Right ventricle myocardium superior (tissue), 1 donor: ENCODE data around the gene SMPDL3A. TPM values are rescaled to one million over a fixed set of nuclear protein-coding genes. Genes with fewer than 3 reads are reported as not detected.
A peak's percentile ranks its signal among the peaks of the same experiment; 100 is the strongest.

Experiments used
- ATAC-seq: fragments of 200-7000 bp; cut with Tn5 transposase; one replicate; pipeline ENCODE4 v1.9.1; 2020; ENCODE audit warnings: mild to moderate bottlenecking; ENCODE audit not compliant: poor library complexity
- DNase-seq: peaks from one replicate; pipeline ENCODE4 v3.0.0-alpha.2; 2020
- intact Hi-C: fragments of 100-400 bp; cut with DNase I; formaldehyde crosslinking; loops from one replicate; pipeline ENCODE4 v1.11.2; 2022
- total RNA-seq: library from RNA; stranded (reverse); fragmentation: NEBNext Ultra II Directional; extraction: Animal tissue kit (Norgen Biotek cat#: 25700); gene quantifications from one replicate; pipeline ENCODE4 v1.2.1, GENCODE V29; 2021
- donor health status: DM: no; HTN: yes; CAD: no; lungs with severe emphysema.

Gene SMPDL3A
- total RNA-seq, 1 donor from 2014 or later = 3.7 TPM

GRCh38 chr6:122770835-122771601 lies 18.0 kb upstream of the SMPDL3A start:
- ATAC-seq = no peak
- intact Hi-C loops = no loop called here
- no peak for DNase-seq

GRCh38 chr6:122772724-122773415 lies 16.2 kb upstream of the SMPDL3A start:
- no peak for ATAC-seq

DNA sequence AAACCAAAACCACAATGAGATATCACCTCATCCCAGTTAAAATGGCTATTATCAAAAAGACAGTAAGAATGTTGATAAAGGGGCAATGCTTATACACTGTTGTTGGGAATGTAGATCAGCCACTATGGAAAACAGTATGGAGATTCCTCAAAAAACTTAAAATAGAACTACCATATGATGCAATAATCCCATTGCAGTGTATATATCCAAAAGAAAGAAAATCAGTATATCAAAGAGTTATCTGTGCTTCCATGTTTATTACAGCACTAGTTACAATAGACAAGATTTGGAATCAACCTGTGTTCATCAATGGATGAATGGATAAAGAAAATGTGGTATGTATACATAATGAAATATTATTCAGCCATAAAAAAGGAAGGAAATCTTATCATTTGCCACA lies 13.1 kb upstream of the SMPDL3A start:
- ATAC-seq (no peak), DNase-seq (no peak)
- intact Hi-C loops = no loop called here

More at GRCh38 chr6:122772724-122773415, 16.2 kb upstream of the SMPDL3A start:
- intact Hi-C loops = no loop called here
- no peak for DNase-seq

DNA sequence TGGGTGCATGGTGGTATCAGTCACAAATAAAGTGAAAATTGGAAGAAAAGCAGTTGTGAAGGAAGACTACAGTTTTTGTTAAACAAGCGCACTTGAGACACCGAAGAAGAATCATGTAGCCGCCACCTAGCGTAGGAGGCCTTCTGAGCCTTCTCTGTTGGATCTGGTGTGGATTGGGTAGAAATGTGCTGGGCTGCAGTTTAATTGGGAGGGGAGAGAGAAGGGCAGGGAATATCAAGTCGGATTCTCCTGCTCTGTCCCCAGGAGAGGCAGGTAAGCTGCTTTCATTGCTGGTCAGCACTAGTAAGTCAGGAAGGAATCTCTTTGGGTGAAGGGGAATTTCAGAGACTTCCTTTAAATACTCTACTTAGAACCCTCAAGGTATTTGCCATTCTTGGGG lies 10.8 kb upstream of the SMPDL3A start:
- ATAC-seq = no peak
- intact Hi-C loops = no loop called here

GRCh38 chr6:122778985-122779661 lies 9.9 kb upstream of the SMPDL3A start:
- intact Hi-C loops = no loop called here
- no peak for ATAC-seq
- no peak for DNase-seq

More for the DNA sequence above, 10.8 kb upstream of the SMPDL3A start:
- no peak for DNase-seq

GRCh38 chr6:122779667-122780066 lies 9.4 kb upstream of the SMPDL3A start, which contains the start of gene FABP7:
TSS of gene FABP7 (plus strand) at chr6:122779716. CDS start at chr6:122779795, 79 bp downstream.
- ATAC-seq (no peak), DNase-seq (no peak)
- intact Hi-C loops = no loop called here

GRCh38 chr6:122780114-122780513 lies 8.9 kb upstream of the SMPDL3A start:
- DNase-seq (no peak), ATAC-seq (no peak)
- intact Hi-C loops = no loop called here

DNA sequence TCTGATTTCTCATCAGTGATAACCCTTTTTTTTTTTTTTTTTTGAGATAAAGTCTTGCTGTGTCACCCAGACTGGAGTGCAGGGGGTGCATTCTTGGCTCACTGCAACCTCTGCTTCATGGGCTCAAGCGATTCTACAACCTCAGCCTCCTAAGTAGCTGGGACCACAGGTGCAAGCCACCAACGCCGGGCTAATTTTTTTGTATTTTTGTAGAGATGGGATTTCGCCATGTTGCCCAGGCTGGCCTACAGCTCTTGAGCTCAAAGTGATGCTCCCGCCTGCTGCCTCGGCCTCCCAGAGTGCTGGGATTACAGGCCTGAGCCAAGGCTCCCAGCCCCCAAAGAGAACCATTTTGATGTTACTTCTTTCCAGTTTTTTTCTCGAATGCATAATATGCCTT lies 7.3 kb upstream of the SMPDL3A start:
- intact Hi-C loops = no loop called here
- ATAC-seq (no peak), DNase-seq (no peak)

GRCh38 chr6:122783401-122783800 lies 5.7 kb upstream of the SMPDL3A start:
- intact Hi-C loops = no loop called here
- no peak for ATAC-seq
- DNase-seq = no peak

- no peak for DNase-seq
- intact Hi-C loops = no loop called here
- ATAC-seq = no peak
Measured at GRCh38 chr6:122785891-122786290, 3.2 kb upstream of the SMPDL3A start.

GRCh38 chr6:122787721-122788120 lies 1.3 kb upstream of the SMPDL3A start:
- intact Hi-C loops = no loop called here
- no peak for DNase-seq
- ATAC-seq = no peak

GRCh38 chr6:122788208-122788607 lies 850 bp upstream of the SMPDL3A start:
- DNase-seq (no peak), ATAC-seq (no peak)
- intact Hi-C loops = no loop called here

DNA sequence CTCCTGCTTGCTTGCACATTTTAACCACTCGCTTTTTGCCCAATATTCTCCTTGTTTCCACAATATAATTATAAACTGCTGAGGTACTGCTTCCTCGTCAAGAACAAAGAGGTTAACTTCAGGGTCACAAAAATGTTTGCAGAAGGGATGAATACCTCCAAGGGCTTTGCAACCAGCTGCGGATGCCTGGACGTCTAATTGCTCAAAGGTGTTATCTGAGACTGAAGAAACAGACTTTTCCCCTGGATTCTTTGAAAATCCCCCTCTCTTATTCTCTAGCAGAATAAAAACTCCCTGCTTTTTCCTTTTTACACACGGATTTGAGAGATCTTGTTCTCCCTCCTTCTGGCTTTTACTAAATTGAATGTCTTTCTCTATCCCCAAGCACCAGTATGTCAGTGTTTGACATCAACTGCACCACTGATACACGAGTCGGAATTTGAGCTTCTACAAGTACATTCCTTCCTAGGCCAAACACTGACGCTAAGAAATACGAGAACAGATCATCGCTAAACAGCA lies 336 bp upstream of the SMPDL3A start:
- no peak for ATAC-seq

GRCh38 chr6:122790028-122790422 lies 967 bp downstream of the SMPDL3A start:
- DNase-seq (no peak), ATAC-seq (peak; percentile 47)
- intact Hi-C loops = no loop called here

More for the DNA sequence above, 336 bp upstream of the SMPDL3A start:
- no peak for DNase-seq
- intact Hi-C loops = no loop called here

- no peak for DNase-seq
- intact Hi-C loops = no loop called here
- ATAC-seq = peak; percentile 33
Measured at GRCh38 chr6:122790423-122791309, 1.6 kb downstream of the SMPDL3A start.

DNA sequence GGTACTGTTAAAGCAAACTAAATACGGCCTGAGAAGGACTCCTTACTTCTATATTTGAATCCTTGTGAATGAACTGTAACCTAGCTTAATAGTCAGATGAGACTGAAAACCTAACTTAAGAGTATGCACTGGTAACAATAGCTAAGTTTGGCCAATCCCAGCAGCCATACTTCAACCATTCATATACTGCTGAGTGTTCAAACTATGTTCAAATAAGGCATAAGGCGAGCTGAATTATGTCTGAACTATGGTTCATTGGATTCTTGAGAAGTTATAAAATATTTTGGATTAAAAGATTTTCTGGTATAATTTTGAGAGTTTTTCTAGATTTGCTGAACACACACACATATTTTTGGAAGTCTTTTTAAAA lies 2.2 kb downstream of the SMPDL3A start:
- ATAC-seq = no peak
- DNase-seq = no peak
- intact Hi-C loops = no loop called here

DNA sequence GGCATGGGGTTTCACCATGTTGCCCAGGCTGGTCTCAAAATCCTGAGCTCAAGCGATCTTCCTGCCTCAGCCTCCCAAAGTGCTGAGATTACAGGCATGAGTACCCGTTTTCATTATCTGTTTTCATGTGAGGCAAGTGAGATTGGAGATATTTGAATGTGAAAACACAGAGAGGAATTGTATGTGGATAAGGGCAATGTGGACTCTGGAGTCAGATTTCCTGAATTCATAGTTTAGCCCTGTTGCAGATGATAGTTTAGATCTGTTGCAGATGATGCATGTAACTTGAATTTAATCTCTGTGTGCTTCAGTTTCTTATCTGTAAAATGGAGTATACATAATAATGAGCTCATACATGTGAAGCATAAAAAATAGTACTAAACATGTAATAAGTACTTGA lies 3.7 kb downstream of the SMPDL3A start:
- intact Hi-C loops = no loop called here
- DNase-seq = no peak
- ATAC-seq = no peak

DNA sequence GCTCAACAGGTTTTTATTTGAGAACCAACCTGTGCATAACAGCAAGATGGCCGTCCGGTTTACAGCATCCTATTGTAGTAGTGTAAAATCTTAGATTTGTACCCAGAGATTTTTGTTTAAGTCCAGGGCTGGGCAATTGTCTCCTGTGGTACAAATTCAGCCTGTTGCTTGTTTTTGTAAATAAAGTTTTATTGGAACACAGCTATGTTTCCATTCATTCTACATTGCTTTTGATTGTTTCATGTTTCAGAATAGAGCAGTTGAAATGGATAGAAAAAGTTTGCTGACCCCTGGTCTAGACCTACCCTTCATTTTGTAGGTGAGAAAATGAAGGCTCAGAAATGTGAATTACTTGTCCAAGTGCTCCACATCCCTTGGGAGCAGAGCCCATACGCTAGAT lies 8.5 kb downstream of the SMPDL3A start:
- ATAC-seq = no peak
- intact Hi-C loops = no loop called here

More for the DNA sequence above, 8.5 kb downstream of the SMPDL3A start:
- no peak for DNase-seq
